Hepatocyte (in vitro differentiated cells): ENCODE measurements around the gene COG2. TPM values are rescaled to one million over a fixed set of nuclear protein-coding genes. Genes with fewer than 3 reads are reported as not detected.
"Not testable (repeated sequence)": the region's sequence is repeated elsewhere in the genome, so short reads cannot be mapped to it uniquely, and the experiment has no call there.

Experiments
- DNase-seq: peaks from one replicate; pipeline ENCODE4 v3.0.0-alpha.2; 2016; ENCODE audit warnings: low spot score
- H2AFZ ChIP-seq: fragments of 200-600 bp; sonication (generic); 2 replicates; pipeline ENCODE4 v1.6.0; 2016; ENCODE audit warnings: antibody characterized with exemption, mild to moderate bottlenecking
- H3K27ac ChIP-seq: fragments of 200-600 bp; sonication (generic); 2 replicates; pipeline ENCODE4 v1.5.1; 2016; ENCODE audit warnings: mild to moderate bottlenecking
- H3K27me3 ChIP-seq: fragments of 200-600 bp; sonication (generic); 2 replicates; pipeline ENCODE4 v1.6.1; 2016
- H3K36me3 ChIP-seq: fragments of 200-600 bp; sonication (generic); replicated peaks from 2 replicates; pipeline ENCODE4 v1.5.1; 2016; ENCODE audit warnings: low read depth; ENCODE audit not compliant: insufficient read depth
- H3K4me1 ChIP-seq: fragments of 200-600 bp; sonication (generic); 2 replicates; pipeline ENCODE4 v1.5.1; 2016; ENCODE audit warnings: mild to moderate bottlenecking, moderate library complexity; ENCODE audit not compliant: insufficient read depth
- H3K4me2 ChIP-seq: fragments of 200-600 bp; sonication (generic); 2 replicates; pipeline ENCODE4 v1.6.0; 2016
- H3K4me3 ChIP-seq: fragments of 200-600 bp; sonication (generic); 2 replicates; pipeline ENCODE4 v1.5.1; 2016; ENCODE audit warnings: mild to moderate bottlenecking
- H3K79me2 ChIP-seq: fragments of 200-600 bp; sonication (generic); 2 replicates; pipeline ENCODE4 v1.6.0; 2017; ENCODE audit warnings: mild to moderate bottlenecking
- H3K9me2 ChIP-seq: fragments of 200-600 bp; sonication (generic); replicated peaks from 2 replicates; pipeline ENCODE4 v1.6.0; 2017; ENCODE audit warnings: mild to moderate bottlenecking; ENCODE audit not compliant: insufficient read depth
- H3K9me3 ChIP-seq: fragments of 200-600 bp; sonication (generic); 2 replicates; pipeline ENCODE4 v1.5.1; 2016; ENCODE audit warnings: low read depth, mild to moderate bottlenecking
- H4K20me1 ChIP-seq: fragments of 200-600 bp; sonication (generic); 2 replicates; pipeline ENCODE4 v1.6.0; 2016; ENCODE audit warnings: mild to moderate bottlenecking; ENCODE audit not compliant: insufficient read depth, poor library complexity, severe bottlenecking
- CTCF ChIP-seq: fragments of 200-600 bp; sonication (generic); IDR thresholded peaks from 2 replicates; pipeline ENCODE4 v1.5.1; 2016; ENCODE audit warnings: antibody characterized with exemption, mild to moderate bottlenecking; ENCODE audit not compliant: poor library complexity
- EZH2 ChIP-seq: fragments of 200-600 bp; sonication (generic); IDR thresholded peaks from 2 replicates; pipeline ENCODE4 v1.6.1; 2016; ENCODE audit warnings: antibody characterized with exemption, mild to moderate bottlenecking, borderline replicate concordance
- EZH2phosphoT487 ChIP-seq: fragments of 200-600 bp; sonication (generic); IDR thresholded peaks from one replicate; pipeline ENCODE4 v1.6.1; 2018; ENCODE audit warnings: antibody characterized with exemption, mild to moderate bottlenecking, low read depth, moderate library complexity; ENCODE audit not compliant: unreplicated experiment, severe bottlenecking
- WGBS: methylation state at CpG from one replicate; pipeline ENCODE4 v1.1.6; 2016; ENCODE audit warnings: low lambda C conversion rate; ENCODE audit errors: missing lambda C conversion rate; 5-methylcytosine and 5-hydroxymethylcytosine counted together
- polyA plus RNA-seq: library from polyadenylated mRNA; unstranded; fragments of >200 nt; fragmentation: Nextera tagmentation; extraction: Ambion mirVana; gene quantifications from 2 replicates; pipeline ENCODE4 v1.2.1, GENCODE V29; 2016
- total RNA-seq: library from RNA; depleted of rRNA; stranded (reverse); fragments of >200 nt; gene quantifications from 2 replicates; pipeline ENCODE4 v1.2.3, GENCODE V29; 2014

The COG2 gene
- total and polyA plus RNA-seq, 2 experiments from 2014 or later, result 25.3 to 46.2 TPM

- Histone ChIP-seq H3K36me3 (no peaks in the 10 kb centered on the region), H3K27ac (no peak overlapping the region), H3K9me3 (no peaks in the 10 kb centered on the region), H3K4me3 (no peak overlapping the region), H3K79me2 (no peaks in the 10 kb centered on the region), H3K4me2 (no peak overlapping the region), H3K27me3 (no peaks in the 10 kb centered on the region), H2AFZ (no peak overlapping the region), H3K9me2 (no peaks in the 10 kb centered on the region), H4K20me1 (no peaks in the 10 kb centered on the region), H3K4me1 (no peaks in the 10 kb centered on the region)
- WGBS, result 80% methylated on average over 7 of the region's 7 CpGs
- TF ChIP-seq EZH2 (no peak), EZH2phosphoT487 (no peak), CTCF (no peak)
- no peak for DNase-seq
These were observed 54.6 kb downstream of the COG2 start for GRCh38 chr1:230696722-230697437.

DNA sequence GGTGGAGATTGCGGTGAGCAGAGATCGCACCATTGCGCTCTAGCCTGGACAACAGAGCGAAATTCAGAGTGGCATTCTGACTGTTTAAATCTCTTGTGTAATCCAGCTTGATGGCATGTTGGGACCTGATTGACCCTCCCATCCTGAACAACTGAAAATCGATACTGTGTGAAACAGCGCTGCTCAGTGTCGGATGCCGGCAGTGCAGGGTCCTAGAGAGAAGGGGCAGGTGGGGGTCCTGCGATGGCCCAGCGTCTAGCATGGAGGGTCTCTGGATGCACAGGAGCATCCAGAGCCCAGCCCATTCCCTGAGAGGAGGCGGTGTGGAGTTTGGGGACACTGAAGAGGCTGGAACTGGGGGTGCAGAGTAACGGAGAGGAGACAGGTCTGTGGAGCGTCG, 55.8 kb downstream of the COG2 start:
- Histone ChIP-seq H3K4me1 (peaks cover 8% of the 10 kb centered on the region), H3K27ac (no peak overlapping the region), H3K36me3 (no peaks in the 10 kb centered on the region), H4K20me1 (no peaks in the 10 kb centered on the region), H3K9me2 (no peaks in the 10 kb centered on the region), H3K4me2 (no peak overlapping the region), H3K4me3 (no peak overlapping the region), H3K9me3 (no peaks in the 10 kb centered on the region), H2AFZ (no peak overlapping the region), H3K27me3 (no peaks in the 10 kb centered on the region), H3K79me2 (no peaks in the 10 kb centered on the region)
- no peak for TF ChIP-seq EZH2
- TF ChIP-seq EZH2phosphoT487, result no peak
- no peak for TF ChIP-seq CTCF
- 95% methylated on average over 14 of the region's 14 CpGs for WGBS
- DNase-seq, result no peak

GRCh38 chr1:230698964-230699363, 56.7 kb downstream of the COG2 start:
- DNase-seq, H3K4me2 ChIP-seq, H3K9me2 ChIP-seq, H2AFZ ChIP-seq, H3K79me2 ChIP-seq, H3K4me3 ChIP-seq, H3K36me3 ChIP-seq, H3K27me3 ChIP-seq, H3K4me1 ChIP-seq, H3K9me3 ChIP-seq, H3K27ac ChIP-seq, H4K20me1 ChIP-seq: not testable (repeated sequence)

GRCh38 chr1:230699716-230700115, 57.4 kb downstream of the COG2 start:
- TF ChIP-seq EZH2phosphoT487, result no peak
- no peak for TF ChIP-seq CTCF
- TF ChIP-seq EZH2, result no peak
- 97% methylated on average over 1 of the region's 1 CpG for WGBS
- H3K36me3 ChIP-seq, result no peaks in the 10 kb centered on the region
- DNase-seq, result no peak
- peaks cover 9% of the 10 kb centered on the region for H3K4me1 ChIP-seq
- no peaks in the 10 kb centered on the region for H3K27me3 ChIP-seq
- H2AFZ ChIP-seq, result no peak overlapping the region
- H3K27ac ChIP-seq, result no peak overlapping the region
- H3K9me3 ChIP-seq, result no peaks in the 10 kb centered on the region
- H3K4me3 ChIP-seq, result no peak overlapping the region
- no peak overlapping the region for H3K4me2 ChIP-seq
- H3K9me2 ChIP-seq, result no peaks in the 10 kb centered on the region
- H4K20me1 ChIP-seq, result no peaks in the 10 kb centered on the region
- H3K79me2 ChIP-seq, result no peaks in the 10 kb centered on the region
